HepG2 (cell line): ENCODE data around the gene ADAMTS4. TPM values are rescaled to one million over a fixed set of nuclear protein-coding genes. Genes with fewer than 3 reads are reported as not detected.

Source experiments
- ATAC-seq: fragments of 200-7000 bp; cut with Tn5 transposase; 3 replicates; pipeline ENCODE4 v1.9.1; 2020; ENCODE audit warnings: mild to moderate bottlenecking, moderate library complexity
- BruUV-seq: library from RNA; stranded (reverse); fragments of 400-500 nt; replicated peaks from 2 replicates; lab custom pipeline; 2021; lab: Mats Ljungman, UMichigan
- CTCF ChIA-PET: fragments of 300-600 bp; formaldehyde crosslinking; extraction: SDS; loops from one replicate; lab custom pipeline; 2021; ENCODE audit warnings: low total read pairs, inconsistent platforms, low intra/inter-chr PET ratio; lab: Yijun Ruan, JAX
- POLR2A ChIA-PET: fragments of 350-600 bp; sonication (Branson Sonifier 250); formaldehyde crosslinking; loops from one replicate; lab custom pipeline; 2020; ENCODE audit warnings: antibody characterized with exemption, inconsistent platforms; lab: Yijun Ruan, JAX
- DNase-seq: peaks from one replicate; pipeline ENCODE4 v3.0.0-alpha.2; 2015; ENCODE audit warnings: low spot score
- FAIRE-seq: peaks from 3 replicates; lab custom pipeline; 2011; peaks lifted over from hg19 to GRCh38; lab: Jason Lieb, UNC
- H2AFZ ChIP-seq: one replicate; pipeline ENCODE4 v1.6.1; 2011; ENCODE audit warnings: low read length, inconsistent platforms
- H3K27ac ChIP-seq: fragments of 300-600 bp; 3 replicates; pipeline ENCODE4 v1.8.0; 2011; ENCODE audit warnings: mixed run types, mild to moderate bottlenecking, mixed read lengths, low read length, inconsistent platforms; ENCODE audit not compliant: insufficient read depth; ENCODE audit errors: extremely low read length
- H3K27me3 ChIP-seq, 2 experiments: fragments of 200-600 bp in 1 of 2; 2 replicates in 1 of 2; 3 replicates in 1 of 2; pipeline versions ENCODE4 v1.6.0 to v1.8.0; 2011; ENCODE audit warnings: low read length in 2 of 2, mild to moderate bottlenecking in 2 of 2, moderate library complexity in 2 of 2, inconsistent platforms in 1 of 2; ENCODE audit not compliant: insufficient read depth in 2 of 2, control insufficient read depth in 1 of 2
- H3K36me3 ChIP-seq, 2 experiments: fragments of 200-600 bp in 1 of 2; replicated peaks in 1 of 2; 2 replicates in 1 of 2; 3 replicates in 1 of 2; pipeline versions ENCODE4 v1.5.1 to v1.8.0; 2011; ENCODE audit warnings: low read length in 2 of 2, inconsistent platforms in 1 of 2; ENCODE audit not compliant: insufficient read depth in 2 of 2, control insufficient read depth in 1 of 2
- H3K4me1 ChIP-seq: 2 replicates; pipeline ENCODE4 v1.5.1; 2012; ENCODE audit warnings: low read length, inconsistent platforms; ENCODE audit not compliant: insufficient read depth
- H3K4me2 ChIP-seq: 2 replicates; pipeline ENCODE4 v1.6.0; 2011; ENCODE audit warnings: low read depth, low read length, inconsistent platforms
- H3K4me3 ChIP-seq, 3 experiments: fragments of 200-600 bp in 1 of 3; sonication (generic), shearing (Covaris generic) in 1 of 3; replicated peaks in 1 of 3; 2 replicates each; pipeline ENCODE4 v1.5.1; 2011 to 2016; ENCODE audit warnings: low read length in 3 of 3, inconsistent platforms in 2 of 3, low read depth in 2 of 3, mild to moderate bottlenecking in 2 of 3, control low read depth in 1 of 3, mixed read lengths in 1 of 3; ENCODE audit not compliant: insufficient read depth in 1 of 3
- H3K79me2 ChIP-seq: one replicate; pipeline ENCODE4 v1.6.1; 2011; ENCODE audit warnings: low read length, inconsistent platforms; ENCODE audit not compliant: insufficient read depth
- H3K9ac ChIP-seq: 2 replicates; pipeline ENCODE4 v1.6.0; 2011; ENCODE audit warnings: mild to moderate bottlenecking, low read depth, low read length, inconsistent platforms; ENCODE audit not compliant: insufficient read depth
- H3K9me3 ChIP-seq: 2 replicates; pipeline ENCODE4 v1.5.1; 2012; ENCODE audit warnings: mild to moderate bottlenecking, low read length
- H4K20me1 ChIP-seq: 2 replicates; pipeline ENCODE4 v1.6.0; 2011; ENCODE audit warnings: inconsistent platforms, mild to moderate bottlenecking, low read length, moderate library complexity; ENCODE audit not compliant: insufficient read depth
- CREB1 ChIP-seq, 2 experiments: fragments of 450-650 bp in 1 of 2; IDR thresholded peaks; 2 replicates each; pipeline ENCODE4 v1.6.1; 2016 to 2017; ENCODE audit warnings: control low read depth in 1 of 2, mild to moderate bottlenecking in 1 of 2, missing compliant biosample characterization in 1 of 2, missing genetic modification characterization in 1 of 2
- DNMT1 ChIP-seq: sonication (generic); formaldehyde crosslinking; IDR thresholded peaks from 2 replicates; pipeline ENCODE4 v1.5.1; 2020; ENCODE audit warnings: mild to moderate bottlenecking, missing genetic modification reagents
- HDAC6 ChIP-seq: fragments of 200-600 bp; sonication (generic); IDR thresholded peaks from 2 replicates; pipeline ENCODE4 v1.7.0; 2017; ENCODE audit warnings: mild to moderate bottlenecking, antibody characterized with exemption, low read length, low read depth
- TEAD2 ChIP-seq: sonication (generic); formaldehyde crosslinking; IDR thresholded peaks from 2 replicates; pipeline ENCODE4 v1.9.0; 2021; ENCODE audit warnings: missing genetic modification reagents
- ZBTB34 ChIP-seq: sonication (generic); formaldehyde crosslinking; IDR thresholded peaks from 2 replicates; pipeline ENCODE4 v1.8.0; 2022; ENCODE audit warnings: mild to moderate bottlenecking, missing genetic modification reagents
- ZBTB38 ChIP-seq: sonication (generic); formaldehyde crosslinking; IDR thresholded peaks from 2 replicates; pipeline ENCODE4 v1.5.1; 2020; ENCODE audit warnings: mild to moderate bottlenecking, missing genetic modification reagents
- ZMAT5 ChIP-seq: sonication (generic); formaldehyde crosslinking; IDR thresholded peaks from 2 replicates; pipeline ENCODE4 v1.5.0; 2020; ENCODE audit warnings: mild to moderate bottlenecking, low read depth, missing genetic modification reagents, borderline replicate concordance
- ZNF30 ChIP-seq: sonication (generic); formaldehyde crosslinking; IDR thresholded peaks from 2 replicates; pipeline ENCODE4 v1.5.0; 2020; ENCODE audit warnings: mild to moderate bottlenecking, missing genetic modification reagents
- ZSCAN25 ChIP-seq: sonication (generic); formaldehyde crosslinking; IDR thresholded peaks from 2 replicates; pipeline ENCODE4 v1.8.0; 2022; ENCODE audit warnings: mild to moderate bottlenecking, missing genetic modification reagents
- WGBS: methylation state at CpG from one replicate; pipeline ENCODE4 v1.1.6; 2017; ENCODE audit warnings: low lambda C conversion rate; 5-methylcytosine and 5-hydroxymethylcytosine counted together
- in situ Hi-C: cut with HindIII; loops from 2 replicates; pipeline ENCODE4 v1.10.0; 2017; ENCODE audit warnings: low pct_unique_long_range_greater_than_20kb; ENCODE audit not compliant: extremely low pct_ligation_motif_present
- intact Hi-C: fragments of 100-400 bp; cut with micrococcal nuclease; formaldehyde crosslinking; loops from one replicate; pipeline ENCODE4 v1.10.0; 2022; ENCODE audit not compliant: unreplicated experiment
- polyA plus RNA-seq, 8 experiments: library from polyadenylated mRNA; depleted of rRNA in 3 of 8; stranded (reverse) in 7 of 8; unstranded in 1 of 8; fragments of >200 nt; fragmentation: Illumina TruSeq in 4 of 8; extraction: Trizol in 4 of 8; gene quantifications; 2 replicates each; pipeline versions ENCODE4 v1.2.1 to v1.2.3, GENCODE V29; 2011 to 2016; ENCODE audit warnings: low read depth in 4 of 8, missing spikeins in 1 of 8, mixed read lengths in 1 of 8; ENCODE audit not compliant: insufficient read depth in 1 of 8
- total RNA-seq, 5 experiments: library from RNA; depleted of rRNA; stranded (reverse); fragments of >200 nt; fragmentation: Illumina TruSeq; extraction: Trizol; gene quantifications; 2 replicates each; pipeline ENCODE4 v1.2.3, GENCODE V29; 2016; ENCODE audit warnings: low read depth in 1 of 5
- TF ChIP-seq, protein P1 (sequence below): sonication (generic); formaldehyde crosslinking; IDR thresholded peaks from 2 replicates; pipeline ENCODE4 v1.9.0; 2021; ENCODE audit warnings: mild to moderate bottlenecking, missing genetic modification reagents

The ADAMTS4 gene
- total and polyA plus RNA-seq, 2 of the 13 experiments (the other 11 are each of a cell fraction or from before 2014, with no cell fraction given): 0.51 to 1.7 TPM

DNA sequence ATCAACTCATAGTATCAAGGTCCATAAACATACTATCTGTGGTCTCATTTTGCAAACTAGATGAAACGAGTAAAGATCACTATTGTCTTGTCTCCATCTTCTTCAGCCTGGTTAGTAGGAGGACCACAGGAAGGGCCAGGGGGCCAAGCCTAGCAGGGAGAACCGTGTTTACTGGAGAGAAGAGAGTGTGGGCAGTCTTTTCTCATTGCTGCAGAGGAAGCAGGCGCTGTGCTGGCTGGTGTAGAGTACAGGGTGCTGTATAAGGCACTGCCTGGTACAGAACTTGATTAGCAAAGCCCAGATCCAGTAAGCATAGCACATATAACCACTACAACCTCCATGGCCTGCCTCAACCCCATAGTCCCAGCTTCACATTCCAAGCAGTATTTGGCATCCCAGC lies 11.5 kb downstream of the ADAMTS4 start:
- peak; percentile 35; the same call in 1 of the 3 replicates for ATAC-seq
- no peak overlapping the region for H3K4me2 ChIP-seq
- H3K27ac ChIP-seq: no peak overlapping the region
- no peak overlapping the region for H2AFZ ChIP-seq
- H3K9ac ChIP-seq: no peak overlapping the region
- peaks cover 9% of the 10 kb centered on the region for H3K4me1 ChIP-seq
- H3K79me2 ChIP-seq: no peaks in the 10 kb centered on the region
- in situ Hi-C loops: no loop called here
- no peak for DNase-seq
- H3K4me3 ChIP-seq: no peak overlapping the region
- H4K20me1 ChIP-seq: no peaks in the 10 kb centered on the region
- no peaks in the 10 kb centered on the region for H3K27me3 ChIP-seq
- POLR2A ChIA-PET: no interaction called here
- no peaks in the 10 kb centered on the region; a peak in 1 of 5 replicates for H3K36me3 ChIP-seq
- intact Hi-C loops: no loop called here
- CTCF ChIA-PET: no interaction called here
- no peak for FAIRE-seq
- BruUV-seq: no TSS peak
- TF ChIP-seq TEAD2 (CRISPR knock-in tag): no peak
- TF ChIP-seq HDAC6: no peak
- TF ChIP-seq ZMAT5 (CRISPR knock-in tag): no peak
- no peak for TF ChIP-seq CREB1 (IDR thresholded peaks at IDR 0.05)
- TF ChIP-seq CREB1 (CRISPR knock-in tag; IDR thresholded peaks at IDR 0.05): no peak
- TF ChIP-seq DNMT1: no peak
- no peak for TF ChIP-seq ZSCAN25 (CRISPR knock-in tag)
- TF ChIP-seq, protein P1, sequence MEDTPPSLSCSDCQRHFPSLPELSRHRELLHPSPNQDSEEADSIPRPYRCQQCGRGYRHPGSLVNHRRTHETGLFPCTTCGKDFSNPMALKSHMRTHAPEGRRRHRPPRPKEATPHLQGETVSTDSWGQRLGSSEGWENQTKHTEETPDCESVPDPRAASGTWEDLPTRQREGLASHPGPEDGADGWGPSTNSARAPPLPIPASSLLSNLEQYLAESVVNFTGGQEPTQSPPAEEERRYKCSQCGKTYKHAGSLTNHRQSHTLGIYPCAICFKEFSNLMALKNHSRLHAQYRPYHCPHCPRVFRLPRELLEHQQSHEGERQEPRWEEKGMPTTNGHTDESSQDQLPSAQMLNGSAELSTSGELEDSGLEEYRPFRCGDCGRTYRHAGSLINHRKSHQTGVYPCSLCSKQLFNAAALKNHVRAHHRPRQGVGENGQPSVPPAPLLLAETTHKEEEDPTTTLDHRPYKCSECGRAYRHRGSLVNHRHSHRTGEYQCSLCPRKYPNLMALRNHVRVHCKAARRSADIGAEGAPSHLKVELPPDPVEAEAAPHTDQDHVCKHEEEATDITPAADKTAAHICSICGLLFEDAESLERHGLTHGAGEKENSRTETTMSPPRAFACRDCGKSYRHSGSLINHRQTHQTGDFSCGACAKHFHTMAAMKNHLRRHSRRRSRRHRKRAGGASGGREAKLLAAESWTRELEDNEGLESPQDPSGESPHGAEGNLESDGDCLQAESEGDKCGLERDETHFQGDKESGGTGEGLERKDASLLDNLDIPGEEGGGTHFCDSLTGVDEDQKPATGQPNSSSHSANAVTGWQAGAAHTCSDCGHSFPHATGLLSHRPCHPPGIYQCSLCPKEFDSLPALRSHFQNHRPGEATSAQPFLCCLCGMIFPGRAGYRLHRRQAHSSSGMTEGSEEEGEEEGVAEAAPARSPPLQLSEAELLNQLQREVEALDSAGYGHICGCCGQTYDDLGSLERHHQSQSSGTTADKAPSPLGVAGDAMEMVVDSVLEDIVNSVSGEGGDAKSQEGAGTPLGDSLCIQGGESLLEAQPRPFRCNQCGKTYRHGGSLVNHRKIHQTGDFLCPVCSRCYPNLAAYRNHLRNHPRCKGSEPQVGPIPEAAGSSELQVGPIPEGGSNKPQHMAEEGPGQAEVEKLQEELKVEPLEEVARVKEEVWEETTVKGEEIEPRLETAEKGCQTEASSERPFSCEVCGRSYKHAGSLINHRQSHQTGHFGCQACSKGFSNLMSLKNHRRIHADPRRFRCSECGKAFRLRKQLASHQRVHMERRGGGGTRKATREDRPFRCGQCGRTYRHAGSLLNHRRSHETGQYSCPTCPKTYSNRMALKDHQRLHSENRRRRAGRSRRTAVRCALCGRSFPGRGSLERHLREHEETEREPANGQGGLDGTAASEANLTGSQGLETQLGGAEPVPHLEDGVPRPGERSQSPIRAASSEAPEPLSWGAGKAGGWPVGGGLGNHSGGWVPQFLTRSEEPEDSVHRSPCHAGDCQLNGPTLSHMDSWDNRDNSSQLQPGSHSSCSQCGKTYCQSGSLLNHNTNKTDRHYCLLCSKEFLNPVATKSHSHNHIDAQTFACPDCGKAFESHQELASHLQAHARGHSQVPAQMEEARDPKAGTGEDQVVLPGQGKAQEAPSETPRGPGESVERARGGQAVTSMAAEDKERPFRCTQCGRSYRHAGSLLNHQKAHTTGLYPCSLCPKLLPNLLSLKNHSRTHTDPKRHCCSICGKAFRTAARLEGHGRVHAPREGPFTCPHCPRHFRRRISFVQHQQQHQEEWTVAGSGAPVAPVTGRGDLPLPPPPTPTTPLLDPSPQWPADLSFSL: no peak
- no peak for TF ChIP-seq ZBTB38 (CRISPR knock-in tag)
- TF ChIP-seq ZBTB34 (CRISPR knock-in tag): no peak
- no peak for TF ChIP-seq ZNF30
- TF ChIP-seq, all 625 proteins: peak for 0
- 35% methylated on average over 3 of the region's 3 CpGs for WGBS
- no peaks in the 10 kb centered on the region for H3K9me3 ChIP-seq
